ENCODE results near the gene BIVM. TPM values are rescaled to one million over a fixed set of nuclear protein-coding genes. Genes with fewer than 3 reads are reported as not detected.

BIVM gene
- total RNA-seq, 2 experiments from 2014 or later, result 12.9 to 13.5 TPM

GRCh38 chr13:102845630-102846260 lies 46.8 kb downstream of the BIVM start, which contains the start of gene ERCC5:
Gene ERCC5, plus strand, starts transcription at chr13:102846032. Its CDS starts 235 bp downstream, at chr13:102846267.
- peak; percentile 92 for DNase-seq
- H3K9me3 Mint-ChIP-seq, result no peaks in the 10 kb centered on the region
- peak within 1 kb of the TSS; percentile 89 for H3K4me3 Mint-ChIP-seq
- H3K36me3 Mint-ChIP-seq, result peaks cover 13% of the 10 kb centered on the region
- H3K27ac Mint-ChIP-seq, result peak within 1 kb of the TSS; percentile 94
- no peaks in the 10 kb centered on the region for H3K27me3 Mint-ChIP-seq
- H3K4me1 Mint-ChIP-seq, result peaks cover 26% of the 10 kb centered on the region

GRCh38 chr13:102846261-102847015 lies 47.5 kb downstream of the BIVM start:
- H3K27ac Mint-ChIP-seq, result peak overlapping the region; percentile 94
- H3K27me3 Mint-ChIP-seq, result no peaks in the 10 kb centered on the region
- peak overlapping the region; percentile 89 for H3K4me3 Mint-ChIP-seq
- no peaks in the 10 kb centered on the region for H3K9me3 Mint-ChIP-seq
- peaks cover 26% of the 10 kb centered on the region for H3K4me1 Mint-ChIP-seq
- DNase-seq, result peak; percentile 42
- peaks cover 13% of the 10 kb centered on the region for H3K36me3 Mint-ChIP-seq

DNA sequence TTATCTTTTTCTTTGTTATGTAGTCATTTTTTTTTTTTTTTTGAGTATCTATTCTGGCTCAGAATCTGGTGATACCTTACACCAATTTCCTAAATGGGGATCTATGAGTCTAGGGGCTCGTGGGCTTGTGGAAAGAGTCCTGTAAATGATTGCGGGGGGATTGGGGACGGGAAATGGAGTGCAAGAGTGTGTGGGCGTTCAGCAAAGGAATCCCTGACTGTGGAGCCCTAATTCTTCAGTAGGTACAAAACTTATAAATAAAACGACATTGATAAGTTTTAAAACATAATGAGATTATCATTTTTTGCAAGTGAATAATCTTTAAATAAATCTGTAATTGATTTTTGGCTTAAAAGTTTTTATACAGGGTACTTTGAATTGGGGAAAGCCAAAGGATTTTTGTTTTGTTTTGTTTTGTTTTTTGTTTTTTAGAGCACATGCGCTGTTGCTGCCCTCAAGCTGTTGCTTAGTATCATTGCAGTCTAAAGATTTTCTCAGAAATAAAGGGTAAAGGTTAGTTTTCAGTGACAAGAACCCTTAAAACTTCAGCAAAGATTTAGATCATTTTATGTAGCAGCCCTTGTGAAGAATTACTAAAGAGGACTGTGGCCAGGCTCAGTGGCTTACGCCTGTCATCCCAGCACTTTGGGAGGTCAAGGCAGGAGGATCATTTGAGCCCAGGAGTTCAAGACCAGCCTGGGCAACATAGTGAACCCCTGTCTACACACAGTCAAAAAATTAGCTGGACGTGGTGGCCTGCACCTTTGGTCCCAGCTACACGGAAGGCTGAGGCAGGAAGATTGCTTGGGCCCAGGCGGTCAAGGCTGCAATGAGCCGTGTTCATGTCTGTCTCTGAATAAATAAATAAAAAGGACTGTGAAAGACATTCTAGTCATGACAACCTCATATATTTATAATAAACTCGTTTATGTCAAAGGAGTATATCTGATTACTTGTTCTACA lies 48.6 kb downstream of the BIVM start:
- no peaks in the 10 kb centered on the region for H3K9me3 Mint-ChIP-seq
- peak overlapping the region; percentile 89 for H3K4me3 Mint-ChIP-seq
- H3K27me3 Mint-ChIP-seq, result no peaks in the 10 kb centered on the region
- peaks cover 33% of the 10 kb centered on the region for H3K4me1 Mint-ChIP-seq
- peaks cover 14% of the 10 kb centered on the region for H3K36me3 Mint-ChIP-seq
- peak overlapping the region; percentile 94 for H3K27ac Mint-ChIP-seq
- no peak for DNase-seq

GRCh38 chr13:102848956-102849355 lies 50.0 kb downstream of the BIVM start:
- no peaks in the 10 kb centered on the region for H3K9me3 Mint-ChIP-seq
- H3K4me3 Mint-ChIP-seq, result no peak overlapping the region
- DNase-seq, result no peak
- H3K4me1 Mint-ChIP-seq, result peaks cover 44% of the 10 kb centered on the region
- peak overlapping the region; percentile 72 for H3K27ac Mint-ChIP-seq
- H3K27me3 Mint-ChIP-seq, result no peaks in the 10 kb centered on the region
- peaks cover 20% of the 10 kb centered on the region for H3K36me3 Mint-ChIP-seq

GRCh38 chr13:102852556-102852955 lies 53.6 kb downstream of the BIVM start:
- no peaks in the 10 kb centered on the region for H3K9me3 Mint-ChIP-seq
- DNase-seq, result no peak
- no peak overlapping the region for H3K27ac Mint-ChIP-seq
- H3K4me1 Mint-ChIP-seq, result peaks cover 53% of the 10 kb centered on the region
- H3K27me3 Mint-ChIP-seq, result no peaks in the 10 kb centered on the region
- H3K4me3 Mint-ChIP-seq, result no peak overlapping the region
- peaks cover 26% of the 10 kb centered on the region for H3K36me3 Mint-ChIP-seq

- peaks cover 44% of the 10 kb centered on the region for H3K4me1 Mint-ChIP-seq
- H3K27me3 Mint-ChIP-seq, result no peaks in the 10 kb centered on the region
- peak overlapping the region; percentile 27 for H3K4me3 Mint-ChIP-seq
- H3K9me3 Mint-ChIP-seq, result no peaks in the 10 kb centered on the region
- peak overlapping the region; percentile 79 for H3K27ac Mint-ChIP-seq
- no peak for DNase-seq
- peaks cover 30% of the 10 kb centered on the region for H3K36me3 Mint-ChIP-seq
Observed at GRCh38 chr13:102854675-102855074, 55.8 kb downstream of the BIVM start.

GRCh38 chr13:102856557-102856956 lies 57.6 kb downstream of the BIVM start:
- DNase-seq, result no peak
- Mint-ChIP-seq H3K9me3 (no peaks in the 10 kb centered on the region), H3K27ac (no peak overlapping the region), H3K4me1 (peaks cover 35% of the 10 kb centered on the region), H3K27me3 (no peaks in the 10 kb centered on the region), H3K36me3 (peaks cover 27% of the 10 kb centered on the region), H3K4me3 (no peak overlapping the region)

DNA sequence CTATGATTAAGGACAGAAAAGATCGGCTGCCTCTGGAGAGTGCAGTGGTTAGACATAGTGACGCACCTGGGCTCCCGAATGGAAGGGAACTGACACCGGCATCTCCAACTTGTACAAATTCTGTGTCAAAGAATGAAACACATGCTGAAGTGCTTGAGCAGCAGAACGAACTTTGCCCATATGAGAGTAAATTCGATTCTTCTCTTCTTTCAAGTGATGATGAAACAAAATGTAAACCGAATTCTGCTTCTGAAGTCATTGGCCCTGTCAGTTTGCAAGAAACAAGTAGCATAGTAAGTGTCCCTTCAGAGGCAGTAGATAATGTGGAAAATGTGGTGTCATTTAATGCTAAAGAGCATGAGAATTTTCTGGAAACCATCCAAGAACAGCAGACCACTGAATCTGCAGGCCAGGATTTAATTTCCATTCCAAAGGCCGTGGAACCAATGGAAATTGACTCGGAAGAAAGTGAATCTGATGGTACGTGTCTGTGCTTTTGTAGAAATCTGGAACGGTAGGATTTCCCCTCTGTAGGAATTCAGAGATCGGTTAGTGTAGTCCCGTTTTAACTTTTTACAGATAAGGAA lies 63.8 kb downstream of the BIVM start:
- DNase-seq, result no peak
- Mint-ChIP-seq H3K27me3 (no peaks in the 10 kb centered on the region), H3K4me1 (peaks cover 15% of the 10 kb centered on the region), H3K27ac (no peak overlapping the region), H3K36me3 (peaks cover 20% of the 10 kb centered on the region), H3K4me3 (no peak overlapping the region), H3K9me3 (no peaks in the 10 kb centered on the region)

DNA sequence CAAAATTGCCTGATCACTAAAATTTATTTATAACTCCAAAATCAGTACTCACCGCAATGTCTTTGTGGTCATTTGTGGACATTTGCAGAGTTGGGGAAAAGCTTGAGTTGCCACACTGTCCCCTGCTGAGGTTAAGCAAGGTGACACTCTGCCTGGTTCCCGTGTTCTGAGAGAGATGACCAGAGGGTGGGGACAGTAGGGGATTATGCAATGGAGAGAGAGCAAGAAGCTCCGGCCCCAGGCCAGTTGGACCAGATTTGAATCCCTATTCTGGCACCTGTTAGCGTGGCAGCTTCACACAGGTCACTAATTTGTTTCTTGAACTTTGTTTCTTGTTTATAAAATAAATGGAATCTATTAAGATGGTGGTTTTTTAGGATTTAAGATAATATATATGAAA lies 64.7 kb downstream of the BIVM start:
- Mint-ChIP-seq H3K4me3 (no peak overlapping the region), H3K27me3 (no peaks in the 10 kb centered on the region), H3K27ac (no peak overlapping the region), H3K9me3 (no peaks in the 10 kb centered on the region), H3K4me1 (peaks cover 15% of the 10 kb centered on the region), H3K36me3 (peaks cover 20% of the 10 kb centered on the region)
- no peak for DNase-seq

DNA sequence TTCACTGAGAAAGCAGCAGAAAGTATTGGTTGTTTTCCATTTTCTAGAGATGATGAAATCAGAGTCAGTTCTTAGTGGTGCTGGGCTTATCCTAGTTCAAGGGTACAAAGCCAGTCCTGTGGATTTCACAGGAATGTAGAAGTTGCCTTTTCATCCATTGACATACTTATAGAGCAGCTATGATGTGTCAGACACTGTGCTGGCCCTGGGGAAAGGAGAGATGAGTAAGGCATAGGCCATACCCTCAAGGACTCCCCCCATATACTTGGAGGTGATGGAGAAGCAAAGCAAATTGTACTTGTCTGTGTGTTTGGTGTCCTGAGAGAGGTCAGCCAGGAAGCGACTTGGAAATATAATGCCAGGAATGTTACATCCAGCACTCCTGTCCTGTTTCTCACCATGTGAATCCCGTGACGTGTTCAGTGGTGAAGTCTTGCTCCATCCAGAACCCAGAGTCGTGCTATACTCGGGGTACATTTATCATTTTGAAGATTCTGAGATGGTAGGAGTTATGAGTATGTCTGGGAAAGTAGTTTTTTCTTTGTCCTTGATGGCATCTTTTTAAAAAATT lies 69.5 kb downstream of the BIVM start:
- peak overlapping the region; percentile 17 for H3K27ac Mint-ChIP-seq

GRCh38 chr13:102869948-102870676 lies 71.2 kb downstream of the BIVM start:
- Mint-ChIP-seq H3K4me3 (no peak overlapping the region), H3K4me1 (peaks cover 29% of the 10 kb centered on the region), H3K27me3 (no peaks in the 10 kb centered on the region), H3K9me3 (no peaks in the 10 kb centered on the region), H3K27ac (peak overlapping the region; percentile 42), H3K36me3 (peaks cover 27% of the 10 kb centered on the region)
- DNase-seq, result no peak

More for the DNA sequence above, 69.5 kb downstream of the BIVM start:
- Mint-ChIP-seq H3K4me3 (no peak overlapping the region), H3K27me3 (no peaks in the 10 kb centered on the region), H3K4me1 (peaks cover 35% of the 10 kb centered on the region), H3K36me3 (peaks cover 20% of the 10 kb centered on the region), H3K9me3 (no peaks in the 10 kb centered on the region)
- DNase-seq, result no peak

GRCh38 chr13:102870677-102871415 lies 71.9 kb downstream of the BIVM start:
- Mint-ChIP-seq H3K27ac (no peak overlapping the region), H3K36me3 (peaks cover 30% of the 10 kb centered on the region), H3K9me3 (no peaks in the 10 kb centered on the region), H3K27me3 (no peaks in the 10 kb centered on the region), H3K4me3 (no peak overlapping the region), H3K4me1 (peaks cover 29% of the 10 kb centered on the region)
- peak; percentile 28 for DNase-seq

GRCh38 chr13:102872131-102872530 lies 73.2 kb downstream of the BIVM start:
- Mint-ChIP-seq H3K9me3 (no peaks in the 10 kb centered on the region), H3K27me3 (no peaks in the 10 kb centered on the region), H3K4me3 (no peak overlapping the region), H3K4me1 (peaks cover 29% of the 10 kb centered on the region), H3K36me3 (peaks cover 34% of the 10 kb centered on the region), H3K27ac (peak overlapping the region; percentile 35)
- DNase-seq, result no peak

Measured in activated naive CD8-positive, alpha-beta T cell treated with anti-CD3 and anti-CD28 coated beads for 36 hours (primary cell).